ENCODE measurements around the gene ILK.

GRCh38 chr11:6583584-6583983 lies 20.0 kb upstream of the ILK start:
- TF ChIP-seq, protein P1, sequence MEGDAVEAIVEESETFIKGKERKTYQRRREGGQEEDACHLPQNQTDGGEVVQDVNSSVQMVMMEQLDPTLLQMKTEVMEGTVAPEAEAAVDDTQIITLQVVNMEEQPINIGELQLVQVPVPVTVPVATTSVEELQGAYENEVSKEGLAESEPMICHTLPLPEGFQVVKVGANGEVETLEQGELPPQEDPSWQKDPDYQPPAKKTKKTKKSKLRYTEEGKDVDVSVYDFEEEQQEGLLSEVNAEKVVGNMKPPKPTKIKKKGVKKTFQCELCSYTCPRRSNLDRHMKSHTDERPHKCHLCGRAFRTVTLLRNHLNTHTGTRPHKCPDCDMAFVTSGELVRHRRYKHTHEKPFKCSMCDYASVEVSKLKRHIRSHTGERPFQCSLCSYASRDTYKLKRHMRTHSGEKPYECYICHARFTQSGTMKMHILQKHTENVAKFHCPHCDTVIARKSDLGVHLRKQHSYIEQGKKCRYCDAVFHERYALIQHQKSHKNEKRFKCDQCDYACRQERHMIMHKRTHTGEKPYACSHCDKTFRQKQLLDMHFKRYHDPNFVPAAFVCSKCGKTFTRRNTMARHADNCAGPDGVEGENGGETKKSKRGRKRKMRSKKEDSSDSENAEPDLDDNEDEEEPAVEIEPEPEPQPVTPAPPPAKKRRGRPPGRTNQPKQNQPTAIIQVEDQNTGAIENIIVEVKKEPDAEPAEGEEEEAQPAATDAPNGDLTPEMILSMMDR (IDR thresholded peaks at IDR 0.05; ENCODE audit: insufficient read depth, low read depth, low read length): no peak
- no peak for TF ChIP-seq EZH2 (IDR thresholded peaks at IDR 0.05; ENCODE audit: insufficient read depth, low read length)
